ENCODE results near the gene SHISA7.

DNA sequence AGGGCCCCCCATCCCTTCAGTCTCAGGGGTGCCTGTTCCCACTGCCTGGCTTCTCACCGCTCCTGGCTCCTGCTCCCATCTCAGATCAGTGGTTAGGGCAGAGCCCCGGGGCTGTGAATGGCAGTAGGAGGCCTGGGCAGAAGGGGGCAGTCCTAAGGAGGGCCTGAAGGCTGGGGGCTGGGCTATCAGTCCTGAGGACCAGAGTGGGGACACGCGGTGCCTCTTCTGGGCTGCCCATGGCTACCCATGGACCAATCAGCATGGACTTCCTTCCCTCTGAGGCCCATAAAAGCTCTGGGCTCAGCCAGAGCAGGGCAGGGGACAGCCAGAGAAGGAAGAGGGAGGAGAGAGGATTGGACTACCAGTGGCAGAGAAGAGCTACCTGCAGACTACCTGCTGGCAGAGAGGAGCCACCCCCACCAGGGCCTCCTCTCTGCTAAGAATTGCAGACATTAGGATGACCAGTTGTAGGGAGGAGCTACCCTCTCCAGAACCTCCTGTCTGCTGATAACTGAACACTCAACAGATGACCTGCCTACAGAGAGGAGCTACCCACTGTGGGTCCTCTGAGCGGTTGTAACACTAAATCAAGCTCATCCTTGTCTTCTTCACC lies 23.4 kb downstream of the SHISA7 start:
- TF ChIP-seq CTCF (conservative IDR thresholded peaks at IDR 0.05; ENCODE audit: low read length): no peak
- no peak for TF ChIP-seq EZH2phosphoT487 (IDR thresholded peaks at IDR 0.05; ENCODE audit: borderline replicate concordance, low read depth, low read length)
